Fibroblast of the aortic adventitia (primary cell): ENCODE measurements around the gene UQCRC1. TPM values are rescaled to one million over a fixed set of nuclear protein-coding genes. Genes with fewer than 3 reads are reported as not detected.

Experiments used
- DNase-seq: peaks from one replicate; pipeline ENCODE4 v3.0.0-alpha.2; 2010; ENCODE audit warnings: low read depth
- H3K4me3 ChIP-seq: 2 replicates; pipeline ENCODE4 v1.5.1; 2011; ENCODE audit warnings: low read depth, mild to moderate bottlenecking, control low read depth, low read length, moderate library complexity
- CTCF ChIP-seq: IDR thresholded peaks from 2 replicates; pipeline ENCODE4 v1.5.1; 2011; ENCODE audit warnings: mild to moderate bottlenecking, low read length, control low read depth, inconsistent platforms; ENCODE audit not compliant: insufficient read depth
- total RNA-seq: library from RNA; depleted of rRNA; stranded (reverse); fragments of >200 nt; gene quantifications from 2 replicates; pipeline ENCODE4 v1.2.3, GENCODE V29; 2012; ENCODE audit warnings: low replicate concordance

UQCRC1 gene
- total RNA-seq, 1 donor: 196 TPM

- no peak overlapping the region for H3K4me3 ChIP-seq
- DNase-seq: no peak
- TF ChIP-seq CTCF: no peak
Measured at GRCh38 chr3:48628277-48629017, 19.0 kb upstream of the UQCRC1 start.

GRCh38 chr3:48625600-48625999 lies 16.2 kb upstream of the UQCRC1 start:
- no peak for DNase-seq
- no peak for TF ChIP-seq CTCF

DNA sequence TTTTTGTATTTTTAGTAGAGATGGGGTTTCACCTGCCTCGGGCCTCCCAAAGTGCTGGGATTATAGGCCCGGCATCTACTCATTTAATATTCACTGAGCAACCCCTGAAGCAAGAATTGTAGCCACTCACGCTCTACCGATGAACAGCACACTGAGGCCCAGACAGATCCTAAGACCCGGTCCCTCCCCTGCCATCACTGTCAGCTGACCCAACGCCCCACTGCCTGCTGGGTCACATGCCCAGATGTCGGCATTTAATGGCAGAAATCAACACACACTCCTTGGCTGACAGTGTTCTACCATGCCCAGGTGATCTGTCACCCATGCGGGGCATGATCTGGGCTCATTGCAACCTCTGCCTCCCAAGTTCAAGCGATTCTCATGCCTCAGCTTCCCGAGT lies 15.3 kb upstream of the UQCRC1 start:
- no peak for TF ChIP-seq CTCF
- no peak overlapping the region for H3K4me3 ChIP-seq
- no peak for DNase-seq

More at GRCh38 chr3:48625600-48625999, 16.2 kb upstream of the UQCRC1 start:
- no peak overlapping the region for H3K4me3 ChIP-seq

GRCh38 chr3:48623851-48624547 lies 14.6 kb upstream of the UQCRC1 start:
- no peak for TF ChIP-seq CTCF

DNA sequence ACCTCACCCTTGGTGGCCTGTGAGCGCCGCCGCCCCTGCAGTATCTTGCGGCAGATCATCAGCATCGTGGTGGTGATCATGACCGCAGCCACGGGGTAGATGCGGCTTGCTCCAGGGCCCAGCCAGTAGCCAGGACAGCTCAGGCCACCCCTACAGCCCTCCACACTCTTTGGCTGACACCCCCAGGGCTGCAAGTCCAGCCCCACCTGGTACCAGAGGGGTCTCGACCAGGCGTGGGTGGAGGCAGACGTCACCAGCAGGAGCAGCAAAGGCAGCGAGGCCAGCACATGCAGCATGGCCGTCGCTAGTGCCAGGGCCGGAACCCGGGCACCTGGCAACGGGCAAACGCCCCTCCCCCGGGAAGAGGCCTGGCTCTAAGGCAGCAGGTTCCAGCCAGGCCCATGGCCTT lies 12.0 kb upstream of the UQCRC1 start, which contains the start of gene TMEM89:
TMEM89 (minus strand) TSS at position 309 of the 409 bp plus-strand sequence; CDS start at position 296, 13 bp downstream.
- no peak within 1 kb of the TSS for H3K4me3 ChIP-seq
- DNase-seq: no peak
- TF ChIP-seq CTCF: no peak

More at GRCh38 chr3:48623851-48624547, 14.6 kb upstream of the UQCRC1 start:
- no peak overlapping the region for H3K4me3 ChIP-seq
- DNase-seq: no peak

GRCh38 chr3:48619541-48620524 lies 10.4 kb upstream of the UQCRC1 start:
- no peak for TF ChIP-seq CTCF
- DNase-seq: no peak
- no peak overlapping the region for H3K4me3 ChIP-seq
